ENCODE results near the gene SLC45A1. TPM values are rescaled to one million over a fixed set of nuclear protein-coding genes. Genes with fewer than 3 reads are reported as not detected.

Gene SLC45A1
- total and polyA plus RNA-seq, 8 donors, result 1.1 to 3.0 (median 2.4) TPM; not detected in 3

DNA sequence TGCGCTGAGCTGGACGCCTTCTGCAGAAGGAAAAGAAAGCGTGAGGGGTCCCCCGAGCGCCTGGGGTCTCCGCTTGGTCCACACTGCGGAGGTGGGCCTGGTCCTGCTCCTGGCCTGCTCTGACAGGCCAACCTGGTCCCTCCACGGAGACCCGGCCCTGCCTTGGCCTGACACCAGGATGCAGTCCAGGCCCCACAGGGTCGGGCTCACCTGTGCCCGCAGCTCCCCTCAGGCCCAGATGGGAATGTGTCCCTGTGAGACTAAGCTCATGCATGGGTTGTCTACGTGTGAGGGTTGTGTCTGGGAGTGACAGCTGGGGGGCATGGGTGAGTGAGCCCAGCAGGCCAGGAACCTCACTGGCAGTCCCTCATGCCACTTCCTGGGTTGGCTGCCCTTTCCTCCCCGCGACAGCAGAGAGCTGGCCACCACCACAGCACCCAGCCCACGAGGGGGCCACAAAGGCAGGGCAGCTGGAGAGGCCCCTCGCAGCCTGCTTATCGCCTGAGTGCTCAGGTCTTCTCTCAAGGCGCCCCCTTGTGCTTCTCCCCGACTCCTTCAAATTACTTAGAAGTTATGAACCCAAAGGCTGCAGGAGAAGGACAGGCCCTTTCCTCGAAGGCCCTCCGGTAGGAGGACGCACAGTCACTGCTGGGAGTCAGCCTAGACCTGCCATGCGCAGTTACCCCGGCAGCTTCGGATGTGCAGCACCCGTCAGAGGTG lies 41.1 kb downstream of the SLC45A1 start:
- H3K27ac ChIP-seq, result peak overlapping the region in 1 of 5 donors; percentile 8
- 88 to 91% (median 90%) methylated on average over 15 to 26 of the region's 26 CpGs for WGBS, 5 donors

GRCh38 chr1:8359617-8360481 lies 41.9 kb downstream of the SLC45A1 start:
- no peak for TF ChIP-seq EP300 (IDR thresholded peaks at IDR 0.05)
- Histone ChIP-seq H3K27ac (peak overlapping the region in 1 of 5 donors; percentile 8), H3K36me3 (peaks cover 84 to 100% (median 100%) of the 10 kb centered on the region in 4 donors), H3K4me3 (no peak overlapping the region), H3K4me1 (peaks cover 19 to 35% (median 27%) of the 10 kb centered on the region in 4 donors), H3K9me3 (no peaks in the 10 kb centered on the region), H3K27me3 (no peaks in the 10 kb centered on the region)
- intact Hi-C loops (cut with DNase I; ENCODE audit: low total_unique reads), result loop anchor here (10.0 kb wide), 1 partner anchor 65 kb away; no protein-coding TSS in a partner anchor
- WGBS, 5 donors, result 90 to 93% (median 91%) methylated on average over 29 to 44 of the region's 44 CpGs
- DNase-seq, result peak in 1 of 2 donors; percentile 16

More for the DNA sequence above, 41.1 kb downstream of the SLC45A1 start:
- H3K27me3 ChIP-seq, result no peaks in the 10 kb centered on the region
- intact Hi-C loops (cut with DNase I; ENCODE audit: low total_unique reads), result no loop called here
- no peak for TF ChIP-seq POLR2AphosphoS5 (IDR thresholded peaks at IDR 0.05)
- TF ChIP-seq, protein P1, sequence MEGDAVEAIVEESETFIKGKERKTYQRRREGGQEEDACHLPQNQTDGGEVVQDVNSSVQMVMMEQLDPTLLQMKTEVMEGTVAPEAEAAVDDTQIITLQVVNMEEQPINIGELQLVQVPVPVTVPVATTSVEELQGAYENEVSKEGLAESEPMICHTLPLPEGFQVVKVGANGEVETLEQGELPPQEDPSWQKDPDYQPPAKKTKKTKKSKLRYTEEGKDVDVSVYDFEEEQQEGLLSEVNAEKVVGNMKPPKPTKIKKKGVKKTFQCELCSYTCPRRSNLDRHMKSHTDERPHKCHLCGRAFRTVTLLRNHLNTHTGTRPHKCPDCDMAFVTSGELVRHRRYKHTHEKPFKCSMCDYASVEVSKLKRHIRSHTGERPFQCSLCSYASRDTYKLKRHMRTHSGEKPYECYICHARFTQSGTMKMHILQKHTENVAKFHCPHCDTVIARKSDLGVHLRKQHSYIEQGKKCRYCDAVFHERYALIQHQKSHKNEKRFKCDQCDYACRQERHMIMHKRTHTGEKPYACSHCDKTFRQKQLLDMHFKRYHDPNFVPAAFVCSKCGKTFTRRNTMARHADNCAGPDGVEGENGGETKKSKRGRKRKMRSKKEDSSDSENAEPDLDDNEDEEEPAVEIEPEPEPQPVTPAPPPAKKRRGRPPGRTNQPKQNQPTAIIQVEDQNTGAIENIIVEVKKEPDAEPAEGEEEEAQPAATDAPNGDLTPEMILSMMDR (IDR thresholded peaks at IDR 0.05), result no peak
- H3K36me3 ChIP-seq, result peaks cover 88 to 100% (median 100%) of the 10 kb centered on the region in 4 donors
- peak in 1 of 2 donors; percentile 21 for DNase-seq
- H3K4me3 ChIP-seq, result no peak overlapping the region
- peaks cover 11 to 29% (median 20%) of the 10 kb centered on the region in 4 donors for H3K4me1 ChIP-seq
- H3K9me3 ChIP-seq, result no peaks in the 10 kb centered on the region

DNA sequence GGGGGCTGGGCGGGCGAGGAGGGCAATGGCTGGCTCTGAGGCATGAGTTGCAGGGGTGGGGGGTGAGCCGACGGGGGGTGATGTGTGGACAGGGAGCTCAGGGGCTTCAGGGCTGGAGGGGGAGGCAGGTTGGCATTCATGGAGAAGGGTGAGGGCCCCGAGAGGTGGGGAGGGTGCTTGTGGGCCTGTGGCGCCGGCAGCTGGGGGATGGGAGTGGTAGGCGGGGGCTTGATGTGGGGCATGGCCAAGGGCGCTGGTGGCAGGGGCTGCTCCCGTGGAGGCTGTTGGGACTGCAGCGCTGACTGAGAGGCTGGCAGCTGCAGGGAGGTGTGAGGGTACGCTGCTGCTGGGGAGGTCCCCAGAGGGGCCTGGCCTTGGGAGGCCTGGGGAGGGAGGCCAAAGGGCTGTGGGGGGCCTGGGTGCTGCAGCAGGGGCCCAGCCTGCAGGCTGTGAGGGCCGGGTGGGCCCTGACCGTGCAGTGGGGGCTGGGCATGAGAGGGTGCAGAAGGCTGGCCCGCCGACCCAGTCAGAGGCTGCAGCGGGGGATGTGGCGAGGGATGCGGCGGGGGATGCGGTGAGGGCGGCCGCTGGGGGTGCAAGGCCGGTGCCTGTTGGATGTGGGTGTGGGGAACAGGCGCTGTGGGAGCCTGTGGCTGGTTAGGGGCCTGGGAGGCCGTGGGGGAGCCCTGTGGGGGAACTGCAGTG lies 42.7 kb downstream of the SLC45A1 start:
- Histone ChIP-seq H3K9me3 (no peaks in the 10 kb centered on the region), H3K4me1 (peaks cover 22 to 43% (median 31%) of the 10 kb centered on the region in 4 donors), H3K27ac (no peak overlapping the region), H3K36me3 (peaks cover 76 to 100% (median 100%) of the 10 kb centered on the region in 4 donors), H3K27me3 (no peaks in the 10 kb centered on the region), H3K4me3 (no peak overlapping the region)
- intact Hi-C loops (cut with DNase I; ENCODE audit: low total_unique reads), result loop anchor here (10.0 kb wide), 1 partner anchor 64 kb away; no protein-coding TSS in a partner anchor
- DNase-seq, result peak in 1 of 2 donors; percentile 23
- no peak for TF ChIP-seq POLR2A (IDR thresholded peaks at IDR 0.05)
- no peak for TF ChIP-seq EP300 (IDR thresholded peaks at IDR 0.05)
- TF ChIP-seq, protein P1 (IDR thresholded peaks at IDR 0.05), result no peak
- TF ChIP-seq POLR2AphosphoS5 (IDR thresholded peaks at IDR 0.05), result no peak
- 87 to 94% (median 92%) methylated on average over 22 to 26 of the region's 26 CpGs for WGBS, 5 donors

DNA sequence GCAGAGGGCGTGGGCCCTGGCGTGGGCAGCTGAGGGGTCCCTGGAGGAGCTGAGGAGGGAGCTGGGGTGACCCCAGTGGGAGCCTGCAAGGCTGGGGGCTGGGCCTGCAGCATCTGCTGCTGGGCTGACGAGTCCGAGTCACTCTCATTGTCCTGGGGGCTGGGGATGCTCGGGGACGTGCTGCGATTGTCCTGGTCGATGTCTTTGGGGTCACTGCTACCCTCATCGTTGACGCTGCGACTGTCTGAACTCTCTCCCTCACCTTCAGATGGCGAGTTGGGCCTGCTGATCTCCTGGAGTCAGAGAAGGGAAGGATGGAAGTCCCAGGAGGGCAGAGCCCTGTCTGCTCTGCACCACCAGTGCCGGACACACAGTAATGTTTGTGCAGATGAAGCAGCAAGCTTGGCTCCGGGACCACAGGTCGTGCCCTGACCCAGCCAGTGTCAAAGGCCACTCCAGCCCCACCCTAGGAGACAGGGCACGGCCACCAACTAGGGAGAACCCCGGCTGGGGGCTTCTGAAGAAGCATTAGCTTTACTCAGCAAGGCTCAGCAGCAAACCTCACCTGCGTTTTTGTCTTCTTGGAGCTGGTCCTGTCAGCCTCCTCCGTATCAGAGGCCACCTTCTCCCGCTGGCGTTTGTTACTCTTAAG lies 43.4 kb downstream of the SLC45A1 start:
- H3K4me3 ChIP-seq, result no peak overlapping the region
- TF ChIP-seq, protein P1 (IDR thresholded peaks at IDR 0.05), result no peak
- TF ChIP-seq POLR2AphosphoS5 (IDR thresholded peaks at IDR 0.05) (no peak), POLR2A (IDR thresholded peaks at IDR 0.05) (no peak)
- peaks cover 73 to 100% (median 100%) of the 10 kb centered on the region in 4 donors for H3K36me3 ChIP-seq
- H3K9me3 ChIP-seq, result no peaks in the 10 kb centered on the region
- 80 to 90% (median 86%) methylated on average over 20 to 21 of the region's 21 CpGs for WGBS, 5 donors
- no peak for DNase-seq
- H3K27ac ChIP-seq, result no peak overlapping the region
- intact Hi-C loops (cut with DNase I; ENCODE audit: low total_unique reads), result loop anchor here (10.0 kb wide), 1 partner anchor 63 kb away; no protein-coding TSS in a partner anchor
- H3K4me1 ChIP-seq, result peaks cover 22 to 50% (median 36%) of the 10 kb centered on the region in 4 donors
- H3K27me3 ChIP-seq, result no peaks in the 10 kb centered on the region
